ENCODE results near the gene COQ6.

COQ6 gene

GRCh38 chr14:73961192-73961591, 11.1 kb downstream of the COQ6 start:
- peaks cover 68% of the 10 kb centered on the region for H3K36me3 ChIP-seq

GRCh38 chr14:73965216-73965615, 15.1 kb downstream of the COQ6 start:
- Histone ChIP-seq H3K9me3 (no peaks in the 10 kb centered on the region), H3K4me3 (ENCODE audit: low read depth in 1 of 2, low read length in 1 of 2) (no peak overlapping the region), H3K27ac (no peak overlapping the region), H3K4me1 (ENCODE audit: control insufficient read depth in 1 of 2, insufficient read depth in 1 of 2, low read depth in 1 of 2, low read length in 1 of 2) (no peaks in the 10 kb centered on the region), H3K36me3 (peaks cover 57% of the 10 kb centered on the region), H3K27me3 (no peaks in the 10 kb centered on the region)
- TF ChIP-seq CTCF (IDR thresholded peaks at IDR 0.05) = no peak

More at GRCh38 chr14:73961192-73961591, 11.1 kb downstream of the COQ6 start:
- Histone ChIP-seq H3K4me3 (ENCODE audit: low read depth in 1 of 2, low read length in 1 of 2) (no peak overlapping the region), H3K27ac (no peak overlapping the region), H3K4me1 (ENCODE audit: control insufficient read depth in 1 of 2, insufficient read depth in 1 of 2, low read depth in 1 of 2, low read length in 1 of 2) (no peaks in the 10 kb centered on the region), H3K9me3 (no peaks in the 10 kb centered on the region), H3K27me3 (no peaks in the 10 kb centered on the region)
- TF ChIP-seq CTCF (IDR thresholded peaks at IDR 0.05) = no peak

- no peak for TF ChIP-seq CTCF (IDR thresholded peaks at IDR 0.05)
- Histone ChIP-seq H3K27me3 (no peaks in the 10 kb centered on the region), H3K27ac (no peak overlapping the region), H3K36me3 (peaks cover 35% of the 10 kb centered on the region), H3K9me3 (no peaks in the 10 kb centered on the region), H3K4me3 (ENCODE audit: low read depth in 1 of 2, low read length in 1 of 2) (no peak overlapping the region), H3K4me1 (ENCODE audit: control insufficient read depth in 1 of 2, insufficient read depth in 1 of 2, low read depth in 1 of 2, low read length in 1 of 2) (no peaks in the 10 kb centered on the region)
Measured at GRCh38 chr14:73968885-73969284, 18.8 kb downstream of the COQ6 start.

- no peak overlapping the region for H3K4me3 ChIP-seq (ENCODE audit: low read depth in 1 of 2, low read length in 1 of 2)
- H3K9me3 ChIP-seq = no peaks in the 10 kb centered on the region
- H3K4me1 ChIP-seq (ENCODE audit: control insufficient read depth in 1 of 2, insufficient read depth in 1 of 2, low read depth in 1 of 2, low read length in 1 of 2) = no peaks in the 10 kb centered on the region
- H3K36me3 ChIP-seq = peaks cover 20% of the 10 kb centered on the region
- no peak for TF ChIP-seq CTCF (IDR thresholded peaks at IDR 0.05)
- H3K27ac ChIP-seq = no peak overlapping the region
- H3K27me3 ChIP-seq = no peaks in the 10 kb centered on the region
Measured at GRCh38 chr14:73973497-73973896, 23.4 kb downstream of the COQ6 start.

GRCh38 chr14:73976125-73976524, 26.0 kb downstream of the COQ6 start:
- H3K4me3 ChIP-seq (ENCODE audit: low read depth in 1 of 2, low read length in 1 of 2) = no peak overlapping the region
- TF ChIP-seq CTCF (IDR thresholded peaks at IDR 0.05) = no peak
- peaks cover 13% of the 10 kb centered on the region for H3K36me3 ChIP-seq
- no peaks in the 10 kb centered on the region for H3K27me3 ChIP-seq
- H3K9me3 ChIP-seq = no peaks in the 10 kb centered on the region
- H3K4me1 ChIP-seq (ENCODE audit: control insufficient read depth in 1 of 2, insufficient read depth in 1 of 2, low read depth in 1 of 2, low read length in 1 of 2) = no peaks in the 10 kb centered on the region
- H3K27ac ChIP-seq = no peak overlapping the region

GRCh38 chr14:73977896-73978295, 27.8 kb downstream of the COQ6 start:
- H3K27me3 ChIP-seq = no peaks in the 10 kb centered on the region
- TF ChIP-seq CTCF (IDR thresholded peaks at IDR 0.05) = no peak
- H3K36me3 ChIP-seq = peaks cover 10% of the 10 kb centered on the region
- H3K4me1 ChIP-seq (ENCODE audit: control insufficient read depth in 1 of 2, insufficient read depth in 1 of 2, low read depth in 1 of 2, low read length in 1 of 2) = no peaks in the 10 kb centered on the region
- H3K27ac ChIP-seq = no peak overlapping the region
- H3K4me3 ChIP-seq (ENCODE audit: low read depth in 1 of 2, low read length in 1 of 2) = no peak overlapping the region
- no peaks in the 10 kb centered on the region for H3K9me3 ChIP-seq

All from neutrophil (primary cell).